ENCODE data around the gene AIFM2. TPM values are rescaled to one million over a fixed set of nuclear protein-coding genes. Genes with fewer than 3 reads are reported as not detected.

The AIFM2 gene
- polyA plus RNA-seq, 1 of the 3 experiments (the other 2 are of a cell fraction), result 9.5 TPM

GRCh38 chr10:70176441-70176840 lies 43.8 kb upstream of the AIFM2 start:
- Histone ChIP-seq H3K9me2 (no peaks in the 10 kb centered on the region), H3K79me2 (ENCODE audit: insufficient read depth) (no peaks in the 10 kb centered on the region), H3K27me3 (ENCODE audit: insufficient read depth) (no peaks in the 10 kb centered on the region), H3K9ac (no peak overlapping the region), H3F3A (replicated peaks; ENCODE audit: insufficient read depth) (peaks cover 6% of the 10 kb centered on the region), H3K4me3 (ENCODE audit: low read depth in 2 of 2, low read length in 1 of 2) (no peak overlapping the region), H3K4me1 (ENCODE audit: control insufficient read depth in 1 of 2, insufficient read depth in 2 of 2, low read depth in 1 of 2, low read length in 1 of 2) (no peaks in the 10 kb centered on the region; a peak in 1 of 4 replicates), H2AFZ (ENCODE audit: low read depth) (no peak overlapping the region), H4K20me1 (ENCODE audit: insufficient read depth) (no peaks in the 10 kb centered on the region), H3K4me2 (no peak overlapping the region), H3K9me3 (no peaks in the 10 kb centered on the region), H3K27ac (ENCODE audit: low read depth in 2 of 2, low read length in 1 of 2) (no peak overlapping the region), H3K36me3 (replicated peaks in 1 of 2; ENCODE audit: control insufficient read depth in 1 of 2, insufficient read depth in 2 of 2, low read length in 1 of 2) (no peaks in the 10 kb centered on the region)
- ChIA-PET CTCF (interaction anchor here (0.8 to 1.4 kb wide), 2 partner anchors 14 to 30 kb away, joined by 3 to 6 read pairs; partner anchors contain the start of gene TYSND1), POLR2A (no interaction called here)
- WGBS (ENCODE audit: low lambda C conversion rate), result 84% methylated on average over 5 of the region's 6 CpGs
- TF ChIP-seq FOSL2 (IDR thresholded peaks at IDR 0.05; ENCODE audit: borderline replicate concordance, low read depth), result peak; percentile 13; the same call in 1 of the 2 replicates
- no peak for TF ChIP-seq RXRA (IDR thresholded peaks at IDR 0.05; ENCODE audit: borderline replicate concordance, low read depth)
- DNase-seq, result no peak

GRCh38 chr10:70175516-70175915 lies 42.9 kb upstream of the AIFM2 start:
- 91% methylated on average over 3 of the region's 3 CpGs for WGBS (ENCODE audit: low lambda C conversion rate)
- H3K9me3 ChIP-seq, result no peaks in the 10 kb centered on the region

GRCh38 chr10:70174058-70174741 lies 41.6 kb upstream of the AIFM2 start:
- Histone ChIP-seq H3K9ac (no peak overlapping the region), H3K4me3 (ENCODE audit: low read depth in 2 of 2, low read length in 1 of 2) (no peak overlapping the region), H3K79me2 (ENCODE audit: insufficient read depth) (peaks cover 12% of the 10 kb centered on the region), H3K4me1 (ENCODE audit: control insufficient read depth in 1 of 2, insufficient read depth in 2 of 2, low read depth in 1 of 2, low read length in 1 of 2) (no peaks in the 10 kb centered on the region; a peak in 2 of 4 replicates), H4K20me1 (ENCODE audit: insufficient read depth) (peaks cover 6% of the 10 kb centered on the region), H3K9me3 (no peaks in the 10 kb centered on the region), H3K27ac (ENCODE audit: low read depth in 2 of 2, low read length in 1 of 2) (no peak overlapping the region), H3K27me3 (ENCODE audit: insufficient read depth) (no peaks in the 10 kb centered on the region), H3K36me3 (replicated peaks in 1 of 2; ENCODE audit: control insufficient read depth in 1 of 2, insufficient read depth in 2 of 2, low read length in 1 of 2) (no peaks in the 10 kb centered on the region), H3F3A (replicated peaks; ENCODE audit: insufficient read depth) (peaks cover 10% of the 10 kb centered on the region), H3K9me2 (no peaks in the 10 kb centered on the region), H3K4me2 (no peak overlapping the region), H2AFZ (ENCODE audit: low read depth) (peak overlapping the region; percentile 36; the same call in 1 of the 2 replicates)
- 71% methylated on average over 4 of the region's 4 CpGs for WGBS (ENCODE audit: low lambda C conversion rate)
- DNase-seq, result no peak
- ChIA-PET CTCF (interaction anchor here (1.1 kb wide), 1 partner anchor 216 kb away, joined by 4 read pairs; no protein-coding TSS in a partner anchor), POLR2A (no interaction called here)
- TF ChIP-seq IRF3 (IDR thresholded peaks at IDR 0.05; ENCODE audit: low read depth, low read length), result no peak
- no peak for TF ChIP-seq FOXM1 (IDR thresholded peaks at IDR 0.05; ENCODE audit: low read depth)
- no peak for TF ChIP-seq EZH2phosphoT487 (IDR thresholded peaks at IDR 0.05; ENCODE audit: borderline replicate concordance, low read depth)
- TF ChIP-seq TCF12 (IDR thresholded peaks at IDR 0.05), result no peak
- no peak for TF ChIP-seq NFIC (IDR thresholded peaks at IDR 0.05; ENCODE audit: borderline replicate concordance)
- no peak for TF ChIP-seq MXI1 (IDR thresholded peaks at IDR 0.05; ENCODE audit: low read depth, low read length)
- no peak for TF ChIP-seq RXRA (IDR thresholded peaks at IDR 0.05; ENCODE audit: borderline replicate concordance, low read depth)
- TF ChIP-seq GABPA (IDR thresholded peaks at IDR 0.05; ENCODE audit: low read depth), result no peak
- no peak for TF ChIP-seq CHD2 (IDR thresholded peaks at IDR 0.05; ENCODE audit: low read length, partially characterized antibody)
- TF ChIP-seq PBX3 (IDR thresholded peaks at IDR 0.05), result no peak
- no peak for TF ChIP-seq RAD21 (IDR thresholded peaks at IDR 0.05; ENCODE audit: low read length)
- TF ChIP-seq EP300 (IDR thresholded peaks at IDR 0.05; ENCODE audit: borderline replicate concordance in 1 of 2, low read depth in 1 of 2, low read length in 1 of 2), result no peak

More at GRCh38 chr10:70175516-70175915, 42.9 kb upstream of the AIFM2 start:
- DNase-seq, result no peak
- Histone ChIP-seq H3F3A (replicated peaks; ENCODE audit: insufficient read depth) (peaks cover 10% of the 10 kb centered on the region), H3K27ac (ENCODE audit: low read depth in 2 of 2, low read length in 1 of 2) (no peak overlapping the region), H3K79me2 (ENCODE audit: insufficient read depth) (no peaks in the 10 kb centered on the region), H3K27me3 (ENCODE audit: insufficient read depth) (no peaks in the 10 kb centered on the region), H2AFZ (ENCODE audit: low read depth) (no peak overlapping the region), H3K36me3 (replicated peaks in 1 of 2; ENCODE audit: control insufficient read depth in 1 of 2, insufficient read depth in 2 of 2, low read length in 1 of 2) (no peaks in the 10 kb centered on the region), H3K9me2 (no peaks in the 10 kb centered on the region), H3K4me2 (no peak overlapping the region), H4K20me1 (ENCODE audit: insufficient read depth) (no peaks in the 10 kb centered on the region), H3K4me1 (ENCODE audit: control insufficient read depth in 1 of 2, insufficient read depth in 2 of 2, low read depth in 1 of 2, low read length in 1 of 2) (no peaks in the 10 kb centered on the region; a peak in 1 of 4 replicates), H3K9ac (no peak overlapping the region), H3K4me3 (ENCODE audit: low read depth in 2 of 2, low read length in 1 of 2) (no peak overlapping the region)
- ChIA-PET CTCF (interaction anchor here (1.1 to 1.4 kb wide), 2 partner anchors 15 to 217 kb away, joined by 4 to 6 read pairs; no protein-coding TSS in a partner anchor), POLR2A (no interaction called here)
- TF ChIP-seq GATA2 (CRISPR knock-in tag; IDR thresholded peaks at IDR 0.05) (no peak), RCOR1 (IDR thresholded peaks at IDR 0.05; ENCODE audit: low read length) (no peak), PBX3 (IDR thresholded peaks at IDR 0.05) (no peak)
